ENCODE measurements around the gene RNF214. TPM values are rescaled to one million over a fixed set of nuclear protein-coding genes. Genes with fewer than 3 reads are reported as not detected.
"Not testable (repeated sequence)": the region's sequence is repeated elsewhere in the genome, so short reads cannot be mapped to it uniquely, and the experiment has no call there.

The RNF214 gene
- total RNA-seq, 1 donor from 2014 or later: 14.8 TPM

GRCh38 chr11:117197516-117198456, 34.7 kb upstream of the RNF214 start:
- DNase-seq (ENCODE audit: low read depth): peak; percentile 49

GRCh38 chr11:117198613-117199012, 33.9 kb upstream of the RNF214 start:
- DNase-seq (ENCODE audit: low read depth): no peak

- peak; percentile 90 for DNase-seq (ENCODE audit: low read depth)
These were observed 33.2 kb upstream of the RNF214 start, which contains the start of gene TAGLN for GRCh38 chr11:117199053-117199915. Gene TAGLN (plus strand): TSS chr11:117199370. CDS start chr11:117203014, 3,644 bp downstream.

GRCh38 chr11:117199916-117200812, 32.3 kb upstream of the RNF214 start:
- peak; percentile 32 for DNase-seq (ENCODE audit: low read depth)

GRCh38 chr11:117200813-117201657, 31.4 kb upstream of the RNF214 start:
- DNase-seq (ENCODE audit: low read depth): peak; percentile 35

- peak; percentile 41 for DNase-seq (ENCODE audit: low read depth)
These were observed 30.7 kb upstream of the RNF214 start for GRCh38 chr11:117201658-117202305.

- DNase-seq (ENCODE audit: low read depth): peak; percentile 62
These were observed 29.9 kb upstream of the RNF214 start for GRCh38 chr11:117202386-117203068.

GRCh38 chr11:117203069-117203407, 29.4 kb upstream of the RNF214 start:
- DNase-seq (ENCODE audit: low read depth): no peak

- DNase-seq (ENCODE audit: low read depth): no peak
These were observed 28.0 kb upstream of the RNF214 start for GRCh38 chr11:117204283-117205080.

- DNase-seq (ENCODE audit: low read depth): no peak
These were observed 27.2 kb upstream of the RNF214 start for GRCh38 chr11:117205211-117205818.

- not testable (repeated sequence) for DNase-seq (ENCODE audit: low read depth)
These were observed 26.4 kb upstream of the RNF214 start for GRCh38 chr11:117206111-117206510.

GRCh38 chr11:117206859-117207258, 25.6 kb upstream of the RNF214 start:
- peak; percentile 28 for DNase-seq (ENCODE audit: low read depth)

GRCh38 chr11:117207481-117207880, 25.0 kb upstream of the RNF214 start:
- DNase-seq (ENCODE audit: low read depth): not testable (repeated sequence)

- not testable (repeated sequence) for DNase-seq (ENCODE audit: low read depth)
These were observed 23.8 kb upstream of the RNF214 start for GRCh38 chr11:117208710-117209109.

- not testable (repeated sequence) for DNase-seq (ENCODE audit: low read depth)
These were observed 22.9 kb upstream of the RNF214 start for GRCh38 chr11:117209351-117210125.

GRCh38 chr11:117210620-117211019, 21.9 kb upstream of the RNF214 start:
- DNase-seq (ENCODE audit: low read depth): no peak
